MCF 10A (cell line): Measurements from ENCODE around the gene MTG2. TPM values are rescaled to one million over a fixed set of nuclear protein-coding genes. Genes with fewer than 3 reads are reported as not detected.
A peak's percentile ranks its signal among the peaks of the same experiment; 100 is the strongest.

Experiments used
- BruUV-seq: library from RNA; stranded (reverse); fragments of 400-500 nt; replicated peaks from 2 replicates; lab custom pipeline; 2021; lab: Mats Ljungman, UMichigan
- CTCF ChIA-PET: fragments of 300-600 bp; sonication (Branson Sonifier 250); formaldehyde crosslinking; extraction: SDS; loops from one replicate; lab custom pipeline; 2021; ENCODE audit warnings: antibody characterized with exemption, inconsistent platforms; lab: Yijun Ruan, JAX
- POLR2A ChIA-PET: fragments of 300-600, 350-650 bp; sonication (Branson Sonifier 250); formaldehyde crosslinking; extraction: SDS; loops from one replicate; lab custom pipeline; 2020; ENCODE audit warnings: antibody characterized with exemption, inconsistent platforms; lab: Yijun Ruan, JAX
- DNase-seq: peaks from one replicate; pipeline ENCODE4 v3.0.0-alpha.2; 2018; ENCODE audit not compliant: unreplicated experiment
- H3K27ac Mint-ChIP-seq: one replicate; pipeline ENCODE4 v1.8.0; 2022; ENCODE audit warnings: mild to moderate bottlenecking, low read depth, mixed read lengths; ENCODE audit not compliant: unreplicated experiment
- H3K27me3 Mint-ChIP-seq: one replicate; pipeline ENCODE4 v1.8.0; 2022; ENCODE audit warnings: mixed read lengths; ENCODE audit not compliant: insufficient read depth, unreplicated experiment
- H3K36me3 Mint-ChIP-seq: one replicate; pipeline ENCODE4 v1.8.0; 2022; ENCODE audit warnings: mild to moderate bottlenecking, moderate library complexity, mixed read lengths; ENCODE audit not compliant: insufficient read depth, unreplicated experiment
- H3K4me1 Mint-ChIP-seq: one replicate; pipeline ENCODE4 v1.8.0; 2022; ENCODE audit warnings: mixed read lengths; ENCODE audit not compliant: insufficient read depth, unreplicated experiment
- H3K4me3 Mint-ChIP-seq: one replicate; pipeline ENCODE4 v1.8.0; 2022; ENCODE audit warnings: mild to moderate bottlenecking, moderate library complexity, mixed read lengths; ENCODE audit not compliant: unreplicated experiment
- H3K9me3 Mint-ChIP-seq: one replicate; pipeline ENCODE4 v1.8.0; 2022; ENCODE audit warnings: mixed read lengths; ENCODE audit not compliant: unreplicated experiment
- CTCF ChIP-seq: fragments of 200-600 bp; IDR thresholded peaks from one replicate; pipeline ENCODE4 v1.8.0; 2022; ENCODE audit warnings: antibody characterized with exemption, mild to moderate bottlenecking; ENCODE audit not compliant: unreplicated experiment
- intact Hi-C: fragments of 100-400 bp; cut with micrococcal nuclease; formaldehyde crosslinking; loops from 2 replicates; pipeline ENCODE4 v1.14.1; 2022
- total RNA-seq: library from RNA; stranded (reverse); gene quantifications from 2 replicates; pipeline ENCODE4 v1.2.3, GENCODE V29; 2022

MTG2 gene
- total RNA-seq, 1 experiment from 2014 or later, result 61.0 TPM

- DNase-seq, result peak; percentile 42
- Mint-ChIP-seq H3K4me1 (no peaks in the 10 kb centered on the region), H3K4me3 (no peak overlapping the region), H3K27ac (no peak overlapping the region), H3K27me3 (peaks cover 5% of the 10 kb centered on the region), H3K9me3 (no peaks in the 10 kb centered on the region), H3K36me3 (no peaks in the 10 kb centered on the region)
- POLR2A ChIA-PET, result no interaction called here
- CTCF ChIA-PET, result interaction anchor here (0.6 to 1.0 kb wide), 4 partner anchors 13 to 446 kb away, joined by 3 to 6 read pairs (median 4); no protein-coding TSS in a partner anchor
- BruUV-seq, result no TSS peak
- peak; percentile 9 for TF ChIP-seq CTCF
- intact Hi-C loops, result no loop called here
Observed at GRCh38 chr20:62208795-62209755, 26.2 kb downstream of the MTG2 start.

- no peak overlapping the region for H3K27ac Mint-ChIP-seq
- ChIA-PET POLR2A (no interaction called here), CTCF (interaction anchor here (0.6 to 1.1 kb wide), 5 partner anchors 13 to 445 kb away, joined by 3 to 6 read pairs (median 4); no protein-coding TSS in a partner anchor)
- H3K36me3 Mint-ChIP-seq, result no peaks in the 10 kb centered on the region
- no peaks in the 10 kb centered on the region for H3K9me3 Mint-ChIP-seq
- no peak overlapping the region for H3K4me3 Mint-ChIP-seq
- no peak for TF ChIP-seq CTCF
- no TSS peak for BruUV-seq
- intact Hi-C loops, result no loop called here
- peaks cover 14% of the 10 kb centered on the region for H3K27me3 Mint-ChIP-seq
- no peak for DNase-seq
- no peaks in the 10 kb centered on the region for H3K4me1 Mint-ChIP-seq
Observed at GRCh38 chr20:62209850-62210495, 27.1 kb downstream of the MTG2 start.

GRCh38 chr20:62210496-62210855 is 27.6 kb downstream of the MTG2 start:
- CTCF ChIA-PET, result interaction anchor here (0.7 to 1.1 kb wide), 2 partner anchors 12 to 25 kb away, joined by 4 read pairs; no protein-coding TSS in a partner anchor
- Mint-ChIP-seq H3K27ac (no peak overlapping the region), H3K4me3 (no peak overlapping the region), H3K27me3 (peaks cover 19% of the 10 kb centered on the region), H3K36me3 (no peaks in the 10 kb centered on the region), H3K9me3 (no peaks in the 10 kb centered on the region), H3K4me1 (no peaks in the 10 kb centered on the region)
- no peak for DNase-seq
- BruUV-seq, result no TSS peak
- TF ChIP-seq CTCF, result no peak
- intact Hi-C loops, result no loop called here
- POLR2A ChIA-PET, result no interaction called here

GRCh38 chr20:62211216-62211615 is 28.4 kb downstream of the MTG2 start:
- no peak for TF ChIP-seq CTCF
- no TSS peak for BruUV-seq
- DNase-seq, result no peak
- H3K4me3 Mint-ChIP-seq, result no peak overlapping the region
- H3K27ac Mint-ChIP-seq, result no peak overlapping the region
- peaks cover 23% of the 10 kb centered on the region for H3K27me3 Mint-ChIP-seq
- intact Hi-C loops, result no loop called here
- H3K36me3 Mint-ChIP-seq, result no peaks in the 10 kb centered on the region
- H3K9me3 Mint-ChIP-seq, result no peaks in the 10 kb centered on the region
- POLR2A ChIA-PET, result no interaction called here
- CTCF ChIA-PET, result no interaction called here
- H3K4me1 Mint-ChIP-seq, result no peaks in the 10 kb centered on the region
